ENCODE results near the gene MAP3K2.

DNA sequence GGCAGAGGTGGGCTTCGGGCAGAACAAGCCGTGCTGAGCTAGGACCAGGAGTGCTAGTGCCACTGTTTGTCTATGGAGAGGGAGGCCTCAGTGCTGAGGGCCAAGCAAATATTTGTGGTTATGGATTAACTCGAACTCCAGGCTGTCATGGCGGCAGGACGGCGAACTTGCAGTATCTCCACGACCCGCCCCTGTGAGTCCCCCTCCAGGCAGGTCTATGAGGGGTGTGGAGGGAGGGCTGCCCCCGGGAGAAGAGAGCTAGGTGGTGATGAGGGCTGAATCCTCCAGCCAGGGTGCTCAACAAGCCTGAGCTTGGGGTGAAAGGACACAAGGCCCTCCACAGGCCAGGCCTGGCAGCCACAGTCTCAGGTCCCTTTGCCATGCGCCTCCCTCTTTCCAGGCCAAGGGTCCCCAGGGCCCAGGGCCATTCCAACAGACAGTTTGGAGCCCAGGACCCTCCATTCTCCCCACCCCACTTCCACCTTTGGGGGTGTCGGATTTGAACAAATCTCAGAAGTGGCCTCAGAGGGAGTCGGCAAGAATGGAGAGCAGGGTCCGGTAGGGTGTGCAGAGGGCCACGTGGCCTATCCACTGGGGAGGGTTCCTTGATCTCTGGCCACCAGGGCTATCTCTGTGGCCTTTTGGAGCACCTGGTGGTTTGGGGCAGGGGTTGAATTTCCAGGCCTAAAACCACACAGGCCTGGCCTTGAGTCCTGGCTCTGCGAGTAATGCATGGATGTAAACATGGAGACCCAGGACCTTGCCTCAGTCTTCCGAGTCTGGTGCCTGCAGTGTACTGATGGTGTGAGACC lies 30.7 kb upstream of the MAP3K2 start, which contains the start of gene PROC:
- TF ChIP-seq POLR2A (IDR thresholded peaks at IDR 0.05): no peak
- TF ChIP-seq, protein P1, sequence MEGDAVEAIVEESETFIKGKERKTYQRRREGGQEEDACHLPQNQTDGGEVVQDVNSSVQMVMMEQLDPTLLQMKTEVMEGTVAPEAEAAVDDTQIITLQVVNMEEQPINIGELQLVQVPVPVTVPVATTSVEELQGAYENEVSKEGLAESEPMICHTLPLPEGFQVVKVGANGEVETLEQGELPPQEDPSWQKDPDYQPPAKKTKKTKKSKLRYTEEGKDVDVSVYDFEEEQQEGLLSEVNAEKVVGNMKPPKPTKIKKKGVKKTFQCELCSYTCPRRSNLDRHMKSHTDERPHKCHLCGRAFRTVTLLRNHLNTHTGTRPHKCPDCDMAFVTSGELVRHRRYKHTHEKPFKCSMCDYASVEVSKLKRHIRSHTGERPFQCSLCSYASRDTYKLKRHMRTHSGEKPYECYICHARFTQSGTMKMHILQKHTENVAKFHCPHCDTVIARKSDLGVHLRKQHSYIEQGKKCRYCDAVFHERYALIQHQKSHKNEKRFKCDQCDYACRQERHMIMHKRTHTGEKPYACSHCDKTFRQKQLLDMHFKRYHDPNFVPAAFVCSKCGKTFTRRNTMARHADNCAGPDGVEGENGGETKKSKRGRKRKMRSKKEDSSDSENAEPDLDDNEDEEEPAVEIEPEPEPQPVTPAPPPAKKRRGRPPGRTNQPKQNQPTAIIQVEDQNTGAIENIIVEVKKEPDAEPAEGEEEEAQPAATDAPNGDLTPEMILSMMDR (IDR thresholded peaks at IDR 0.05): no peak
